HEK293 (cell line): ENCODE results near the gene ATP6V0A1.

ENCODE experiments used
- KLF10 ChIP-seq: fragments of 450-650 bp; IDR thresholded peaks from 2 replicates; pipeline ENCODE4 v1.5.1; 2018; ENCODE audit warnings: missing biosample characterization, mild to moderate bottlenecking, missing genetic modification characterization
- TRIM28 ChIP-seq: IDR thresholded peaks from 2 replicates; pipeline ENCODE4 v1.6.1; 2011; ENCODE audit warnings: low read length, control low read depth, borderline replicate concordance
- ZBTB8A ChIP-seq: fragments of 450-650 bp; formaldehyde crosslinking; IDR thresholded peaks from 2 replicates; pipeline ENCODE4 v1.5.1; 2016; ENCODE audit warnings: missing biosample characterization, missing genetic modification characterization
- ZNF423 ChIP-seq: fragments of 450-650 bp; formaldehyde crosslinking; IDR thresholded peaks from 2 replicates; pipeline ENCODE4 v1.5.1; 2016; ENCODE audit warnings: missing biosample characterization, missing genetic modification characterization
- TF ChIP-seq, protein P1 (sequence below): fragments of 450-650 bp; formaldehyde crosslinking; IDR thresholded peaks from 2 replicates; pipeline ENCODE4 v1.5.1; 2017; ENCODE audit warnings: missing biosample characterization, missing genetic modification characterization
- TF ChIP-seq, protein P2 (sequence below): fragments of 450-650 bp; formaldehyde crosslinking; IDR thresholded peaks from 2 replicates; pipeline ENCODE4 v1.5.1; 2016; ENCODE audit warnings: missing biosample characterization, missing genetic modification characterization
- TF ChIP-seq, protein P3 (sequence below): fragments of 450-650 bp; formaldehyde crosslinking; IDR thresholded peaks from 2 replicates; pipeline ENCODE4 v1.5.1; 2016; ENCODE audit warnings: missing biosample characterization, missing genetic modification characterization

DNA sequence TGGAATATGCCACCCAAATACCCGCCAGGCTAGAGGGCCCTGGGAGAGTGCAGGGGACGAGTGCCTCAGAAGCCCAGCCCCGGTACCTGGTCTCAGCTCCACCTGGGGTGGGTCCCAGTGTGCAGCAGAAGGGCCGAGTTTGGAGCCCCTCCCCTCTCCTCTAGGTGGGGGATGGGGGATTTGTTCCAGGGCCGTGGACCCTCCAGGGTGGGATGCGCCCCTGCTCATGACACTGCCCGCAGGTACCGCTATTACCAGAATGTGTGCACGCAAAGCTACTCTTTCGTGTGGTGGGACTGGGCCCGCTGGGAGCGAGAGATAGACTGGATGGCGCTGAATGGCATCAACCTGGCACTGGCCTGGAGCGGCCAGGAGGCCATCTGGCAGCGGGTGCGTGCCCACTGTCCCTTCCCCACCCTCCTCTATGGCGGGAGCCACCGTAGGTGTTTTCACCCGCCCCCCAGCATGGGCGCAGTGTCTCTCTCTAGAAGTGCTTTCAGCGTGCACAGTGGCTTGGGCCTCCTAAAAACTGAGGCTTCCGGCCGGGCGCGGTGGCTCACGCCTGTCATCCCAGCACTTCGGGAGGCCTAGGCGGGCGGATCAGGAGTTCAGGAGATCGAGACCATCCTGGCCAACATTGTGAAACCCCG, 78.6 kb downstream of the ATP6V0A1 start:
- TF ChIP-seq, protein P1, sequence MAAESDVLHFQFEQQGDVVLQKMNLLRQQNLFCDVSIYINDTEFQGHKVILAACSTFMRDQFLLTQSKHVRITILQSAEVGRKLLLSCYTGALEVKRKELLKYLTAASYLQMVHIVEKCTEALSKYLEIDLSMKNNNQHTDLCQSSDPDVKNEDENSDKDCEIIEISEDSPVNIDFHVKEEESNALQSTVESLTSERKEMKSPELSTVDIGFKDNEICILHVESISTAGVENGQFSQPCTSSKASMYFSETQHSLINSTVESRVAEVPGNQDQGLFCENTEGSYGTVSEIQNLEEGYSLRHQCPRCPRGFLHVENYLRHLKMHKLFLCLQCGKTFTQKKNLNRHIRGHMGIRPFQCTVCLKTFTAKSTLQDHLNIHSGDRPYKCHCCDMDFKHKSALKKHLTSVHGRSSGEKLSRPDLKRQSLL (tag by site-specific recombination), result no peak
- TF ChIP-seq, protein P2, sequence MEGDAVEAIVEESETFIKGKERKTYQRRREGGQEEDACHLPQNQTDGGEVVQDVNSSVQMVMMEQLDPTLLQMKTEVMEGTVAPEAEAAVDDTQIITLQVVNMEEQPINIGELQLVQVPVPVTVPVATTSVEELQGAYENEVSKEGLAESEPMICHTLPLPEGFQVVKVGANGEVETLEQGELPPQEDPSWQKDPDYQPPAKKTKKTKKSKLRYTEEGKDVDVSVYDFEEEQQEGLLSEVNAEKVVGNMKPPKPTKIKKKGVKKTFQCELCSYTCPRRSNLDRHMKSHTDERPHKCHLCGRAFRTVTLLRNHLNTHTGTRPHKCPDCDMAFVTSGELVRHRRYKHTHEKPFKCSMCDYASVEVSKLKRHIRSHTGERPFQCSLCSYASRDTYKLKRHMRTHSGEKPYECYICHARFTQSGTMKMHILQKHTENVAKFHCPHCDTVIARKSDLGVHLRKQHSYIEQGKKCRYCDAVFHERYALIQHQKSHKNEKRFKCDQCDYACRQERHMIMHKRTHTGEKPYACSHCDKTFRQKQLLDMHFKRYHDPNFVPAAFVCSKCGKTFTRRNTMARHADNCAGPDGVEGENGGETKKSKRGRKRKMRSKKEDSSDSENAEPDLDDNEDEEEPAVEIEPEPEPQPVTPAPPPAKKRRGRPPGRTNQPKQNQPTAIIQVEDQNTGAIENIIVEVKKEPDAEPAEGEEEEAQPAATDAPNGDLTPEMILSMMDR (tag by site-specific recombination), result no peak
- TF ChIP-seq KLF10 (tag by site-specific recombination) (no peak), ZBTB8A (tag by site-specific recombination) (no peak), ZNF423 (tag by site-specific recombination) (no peak), TRIM28 (no peak)
- TF ChIP-seq, protein P3, sequence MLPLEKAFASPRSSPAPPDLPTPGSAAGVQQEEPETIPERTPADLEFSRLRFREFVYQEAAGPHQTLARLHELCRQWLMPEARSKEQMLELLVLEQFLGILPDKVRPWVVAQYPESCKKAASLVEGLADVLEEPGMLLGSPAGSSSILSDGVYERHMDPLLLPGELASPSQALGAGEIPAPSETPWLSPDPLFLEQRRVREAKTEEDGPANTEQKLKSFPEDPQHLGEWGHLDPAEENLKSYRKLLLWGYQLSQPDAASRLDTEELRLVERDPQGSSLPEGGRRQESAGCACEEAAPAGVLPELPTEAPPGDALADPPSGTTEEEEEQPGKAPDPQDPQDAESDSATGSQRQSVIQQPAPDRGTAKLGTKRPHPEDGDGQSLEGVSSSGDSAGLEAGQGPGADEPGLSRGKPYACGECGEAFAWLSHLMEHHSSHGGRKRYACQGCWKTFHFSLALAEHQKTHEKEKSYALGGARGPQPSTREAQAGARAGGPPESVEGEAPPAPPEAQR, result no peak
